GM12878 (cell line): Measurements from ENCODE around the gene CCDC71L. TPM values are rescaled to one million over a fixed set of nuclear protein-coding genes. Genes with fewer than 3 reads are reported as not detected.

Experiments
- ATAC-seq: fragments of 200-7000 bp; cut with Tn5 transposase; 3 replicates; pipeline ENCODE4 v1.9.1; 2020; ENCODE audit warnings: mild to moderate bottlenecking, moderate library complexity
- BruUV-seq: library from RNA; stranded (reverse); fragments of 400-500 nt; replicated peaks from 2 replicates; lab custom pipeline; 2021; lab: Mats Ljungman, UMichigan
- CTCF ChIA-PET: fragments of 300-600 bp; sonication (Branson Sonifier 250); formaldehyde crosslinking; extraction: SDS; loops from one replicate; lab custom pipeline; 2021; ENCODE audit warnings: inconsistent platforms; lab: Yijun Ruan, JAX
- POLR2A ChIA-PET: fragments of 350-600 bp; formaldehyde crosslinking; extraction: SDS; loops from one replicate; lab custom pipeline; 2021; ENCODE audit warnings: inconsistent platforms; lab: Charles Lee
- RAD21 ChIA-PET: fragments of 300-600 bp; sonication (Branson Sonifier 250); formaldehyde crosslinking; loops from one replicate; lab custom pipeline; 2023; ENCODE audit warnings: antibody characterized with exemption; ENCODE audit not compliant: unreplicated experiment; lab: Charles Lee
- SMC1A ChIA-PET: fragments of 300-600 bp; sonication (Branson Sonifier 250); formaldehyde crosslinking; loops from one replicate; lab custom pipeline; 2023; ENCODE audit not compliant: unreplicated experiment, uncharacterized antibody; lab: Charles Lee
- DNase-seq: peaks from one replicate; pipeline ENCODE4 v3.0.0-alpha.2; 2011; ENCODE audit warnings: low read depth, low spot score
- FAIRE-seq: peaks from 3 replicates; lab custom pipeline; 2011; peaks lifted over from hg19 to GRCh38; lab: Jason Lieb, UNC
- H2AFZ ChIP-seq: 2 replicates; pipeline ENCODE4 v1.6.0; 2011; ENCODE audit warnings: low read depth, low read length, control low read depth; ENCODE audit not compliant: control insufficient read depth
- H3K27ac ChIP-seq: 2 replicates; pipeline ENCODE4 v1.5.1; 2011; ENCODE audit warnings: control low read depth; ENCODE audit not compliant: control insufficient read depth, insufficient read depth
- H3K27me3 ChIP-seq, 2 experiments: replicated peaks in 1 of 2; 2 replicates each; pipeline versions ENCODE4 v1.6.0 to v1.6.1; 2011; ENCODE audit warnings: low read length in 1 of 2; ENCODE audit not compliant: control insufficient read depth in 2 of 2, insufficient read depth in 2 of 2
- H3K36me3 ChIP-seq, 2 experiments: 2 replicates each; pipeline ENCODE4 v1.5.1; 2011; ENCODE audit warnings: low read length in 1 of 2; ENCODE audit not compliant: control insufficient read depth in 2 of 2, insufficient read depth in 2 of 2
- H3K4me1 ChIP-seq: 2 replicates; pipeline ENCODE4 v1.6.1; 2011; ENCODE audit warnings: mild to moderate bottlenecking, low read length, moderate library complexity, mixed read lengths; ENCODE audit not compliant: control insufficient read depth, insufficient read depth
- H3K4me2 ChIP-seq: 2 replicates; pipeline ENCODE4 v1.6.0; 2011; ENCODE audit warnings: control low read depth; ENCODE audit not compliant: control insufficient read depth, insufficient read depth
- H3K4me3 ChIP-seq: fragments of 200-600 bp; sonication (generic); 2 replicates; pipeline ENCODE4 v1.5.1; 2016
- H3K79me2 ChIP-seq: 2 replicates; pipeline ENCODE4 v1.6.0; 2011; ENCODE audit warnings: low read length; ENCODE audit not compliant: control insufficient read depth, insufficient read depth
- H3K9ac ChIP-seq: 2 replicates; pipeline ENCODE4 v1.8.0; 2011; ENCODE audit warnings: low read length, control low read depth, mixed read lengths; ENCODE audit not compliant: control insufficient read depth, insufficient read depth
- H3K9me3 ChIP-seq: replicated peaks from 3 replicates; pipeline ENCODE4 v1.5.1; 2011; ENCODE audit warnings: mild to moderate bottlenecking, low read length; ENCODE audit not compliant: control insufficient read depth, insufficient read depth
- H4K20me1 ChIP-seq: 2 replicates; pipeline ENCODE4 v1.6.0; 2011; ENCODE audit not compliant: control insufficient read depth, insufficient read depth
- BHLHE40 ChIP-seq, 2 experiments: fragments of 450-650 bp in 1 of 2; IDR thresholded peaks; 2 replicates each; pipeline ENCODE4 v1.6.1; 2011 to 2017; ENCODE audit warnings: low read depth in 2 of 2, borderline replicate concordance in 1 of 2, improper control_type of control experiment in 1 of 2, low read length in 1 of 2, mild to moderate bottlenecking in 1 of 2
- CEBPB ChIP-seq, 2 experiments: fragments of 150-350 bp in 1 of 2; IDR thresholded peaks; 2 replicates each; pipeline ENCODE4 v1.6.1; 2012 to 2014; ENCODE audit warnings: low read depth in 2 of 2, low read length in 2 of 2, borderline replicate concordance in 1 of 2, inconsistent platforms in 1 of 2
- CHD2 ChIP-seq: IDR thresholded peaks from 2 replicates; pipeline ENCODE4 v1.6.1; 2011; ENCODE audit warnings: low read depth, low read length, improper control_type of control experiment, borderline replicate concordance
- GABPA ChIP-seq: IDR thresholded peaks from 2 replicates; pipeline ENCODE4 v1.6.1; 2014; ENCODE audit warnings: antibody characterized with exemption, low read depth, mild to moderate bottlenecking, inconsistent platforms
- RCOR1 ChIP-seq: conservative IDR thresholded peaks from 2 replicates; pipeline ENCODE4 v1.6.1; 2012; ENCODE audit warnings: low read depth, low read length, improper control_type of control experiment
- SMAD1 ChIP-seq: fragments of 450-650 bp; IDR thresholded peaks from 2 replicates; pipeline ENCODE4 v1.6.1; 2018; ENCODE audit warnings: mild to moderate bottlenecking, low read depth; ENCODE audit not compliant: partially characterized antibody
- TCF12 ChIP-seq: IDR thresholded peaks from 2 replicates; pipeline ENCODE4 v1.6.1; 2011; ENCODE audit warnings: low read depth, mild to moderate bottlenecking, low read length
- WRNIP1 ChIP-seq: IDR thresholded peaks from 2 replicates; pipeline ENCODE4 v1.6.1; 2011; ENCODE audit warnings: low read depth, low read length, improper control_type of control experiment, borderline replicate concordance
- ZNF384 ChIP-seq: IDR thresholded peaks from 2 replicates; pipeline ENCODE4 v1.6.1; 2012; ENCODE audit warnings: low read depth, mild to moderate bottlenecking, low read length, improper control_type of control experiment, borderline replicate concordance
- ZZZ3 ChIP-seq: IDR thresholded peaks from 2 replicates; pipeline ENCODE4 v1.6.1; 2011; ENCODE audit warnings: low read depth; ENCODE audit not compliant: control insufficient read depth, insufficient read length
- WGBS: methylation state at CpG from one replicate; pipeline ENCODE4 v1.1.6; 2016; ENCODE audit warnings: low lambda C conversion rate; ENCODE audit not compliant: insufficient replicate concordance, insufficient coverage; ENCODE audit errors: missing lambda C conversion rate; 5-methylcytosine and 5-hydroxymethylcytosine counted together
- in situ Hi-C: fragments of 300-500 bp; cut with MboI; formaldehyde crosslinking; loops from 9 replicates; pipeline ENCODE4 v1.14.3; 2018; ENCODE audit warnings: mixed read lengths
- intact Hi-C: fragments of 100-400 bp; cut with micrococcal nuclease; formaldehyde crosslinking; loops from one replicate; pipeline ENCODE4 v1.14.2; 2022; ENCODE audit not compliant: unreplicated experiment
- polyA plus RNA-seq, 11 experiments: library from polyadenylated mRNA; depleted of rRNA in 4 of 11; unstranded in 6 of 11; stranded (reverse) in 5 of 11; fragments of >200 nt; fragmentation: Nextera tagmentation in 4 of 11; fragmentation: Illumina TruSeq in 1 of 11; extraction: Ambion mirVana in 4 of 11; extraction: Trizol in 1 of 11; gene quantifications; 1 replicate in 1 of 11; 2 replicates in 10 of 11; pipeline versions ENCODE4 v1.2.1 to v1.2.3, GENCODE V29; 2011 to 2016; ENCODE audit warnings: inconsistent platforms in 2 of 11, missing spikeins in 2 of 11, low read depth in 1 of 11
- total RNA-seq, 4 experiments: library from RNA; depleted of rRNA in 3 of 4; stranded (reverse); fragments of >200 nt in 3 of 4; fragmentation: Illumina TruSeq in 1 of 4; extraction: Trizol in 1 of 4; gene quantifications; 2 replicates each; pipeline versions ENCODE4 v1.2.1 to v1.2.3, GENCODE V29; 2013 to 2021
- TF ChIP-seq, protein P1 (sequence below): fragments of 450-650 bp; IDR thresholded peaks from 2 replicates; pipeline ENCODE4 v1.6.1; 2017; ENCODE audit warnings: low read depth, mild to moderate bottlenecking, moderate library complexity
- TF ChIP-seq, protein P2 (sequence below): IDR thresholded peaks from 2 replicates; pipeline ENCODE4 v1.6.1; 2012; ENCODE audit warnings: low read depth, low read length, improper control_type of control experiment

Gene CCDC71L
- total and polyA plus RNA-seq, 10 of the 15 experiments (the other 5 are each of a cell fraction or from before 2014, with no cell fraction given), result 1.1 to 20.7 (median 3.8) TPM

DNA sequence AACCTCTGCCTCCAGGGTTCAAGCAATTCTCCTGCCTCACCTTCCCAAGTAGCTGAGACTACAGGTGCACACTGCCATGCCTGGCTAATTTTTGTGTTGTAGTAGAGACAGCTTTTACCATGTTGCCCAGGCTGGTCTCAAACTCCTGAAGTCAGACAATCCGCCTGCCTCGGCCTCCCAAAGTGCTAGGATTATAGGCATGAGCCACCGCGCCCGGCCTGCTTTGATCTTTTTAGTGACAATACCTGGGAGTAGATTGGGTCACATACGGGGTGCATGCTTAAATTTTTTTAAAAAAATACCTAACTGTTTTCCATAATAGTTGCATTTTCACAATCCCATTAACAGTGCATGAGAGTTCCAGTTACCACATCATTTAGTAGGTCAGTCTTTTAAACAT lies 47.7 kb downstream of the CCDC71L start:
- Histone ChIP-seq H3K4me3 (no peak overlapping the region), H3K4me1 (no peaks in the 10 kb centered on the region), H4K20me1 (no peaks in the 10 kb centered on the region), H3K79me2 (no peaks in the 10 kb centered on the region), H3K9me3 (no peaks in the 10 kb centered on the region), H3K36me3 (no peaks in the 10 kb centered on the region), H3K4me2 (no peak overlapping the region), H2AFZ (no peak overlapping the region), H3K27ac (no peak overlapping the region), H3K9ac (no peak overlapping the region), H3K27me3 (no peaks in the 10 kb centered on the region)
- in situ Hi-C loops, result no loop called here
- intact Hi-C loops, result no loop called here
- DNase-seq (no peak), FAIRE-seq (no peak), ATAC-seq (no peak)
- BruUV-seq, result no TSS peak
- CTCF ChIA-PET, result no interaction called here
- SMC1A ChIA-PET, result interaction anchor here (0.9 kb wide), 1 partner anchor 9 kb away, joined by 3 read pairs; no protein-coding TSS in a partner anchor
- POLR2A ChIA-PET, result no interaction called here
- WGBS, result 70% methylated on average over 6 of the region's 6 CpGs
- TF ChIP-seq GABPA (no peak), TCF12 (no peak)
- RAD21 ChIA-PET, result interaction anchor here (0.8 kb wide), 1 partner anchor 71 kb away, joined by 5 read pairs; no protein-coding TSS in a partner anchor

DNA sequence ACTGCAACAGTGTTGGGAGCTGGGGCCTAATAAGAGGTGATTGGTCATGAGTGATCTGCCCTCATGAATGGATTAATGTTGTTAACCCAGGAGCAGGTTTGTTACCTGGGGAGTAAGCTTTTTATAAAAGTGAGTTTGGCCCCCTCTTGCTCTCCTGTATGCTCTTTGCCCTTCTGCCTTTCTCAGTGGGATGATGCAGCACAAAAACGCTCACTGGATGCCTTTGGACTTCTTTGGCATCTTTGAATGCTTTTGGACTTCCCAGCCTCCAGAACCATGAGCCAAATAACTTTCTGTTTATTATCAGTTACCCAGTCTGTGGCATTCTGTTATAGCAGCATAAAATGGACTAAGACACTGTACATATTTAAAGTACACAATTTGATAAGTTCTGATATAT lies 48.5 kb downstream of the CCDC71L start:
- H3K27me3 ChIP-seq, result no peaks in the 10 kb centered on the region
- H3K27ac ChIP-seq, result no peak overlapping the region
- H4K20me1 ChIP-seq, result no peaks in the 10 kb centered on the region
- H3K4me3 ChIP-seq, result no peak overlapping the region
- CTCF ChIA-PET, result interaction anchor here (1.3 kb wide), 1 partner anchor 70 kb away, joined by 9 read pairs; no protein-coding TSS in a partner anchor
- no peaks in the 10 kb centered on the region for H3K79me2 ChIP-seq
- no peaks in the 10 kb centered on the region for H3K36me3 ChIP-seq
- no TSS peak for BruUV-seq
- DNase-seq, result no peak
- RAD21 ChIA-PET, result no interaction called here
- H3K4me2 ChIP-seq, result no peak overlapping the region
- WGBS, result 6% methylated on average over 1 of the region's 1 CpG
- POLR2A ChIA-PET, result no interaction called here
- intact Hi-C loops (no loop called here), in situ Hi-C loops (no loop called here)
- ATAC-seq, result no peak
- no peak for FAIRE-seq
- no peaks in the 10 kb centered on the region for H3K4me1 ChIP-seq
- no peak overlapping the region for H3K9ac ChIP-seq
- SMC1A ChIA-PET, result interaction anchor here (1.0 to 2.0 kb wide), 5 partner anchors 10 to 70 kb away, joined by 3 to 7 read pairs (median 3); no protein-coding TSS in a partner anchor
- H3K9me3 ChIP-seq, result no peaks in the 10 kb centered on the region
- no peak overlapping the region for H2AFZ ChIP-seq
- TF ChIP-seq RCOR1 (no peak), ZZZ3 (no peak), BHLHE40 (IDR thresholded peaks at IDR 0.05; ENCODE audit: borderline replicate concordance in 1 of 2, low read depth in 2 of 2, low read length in 1 of 2) (no peak), CEBPB (IDR thresholded peaks at IDR 0.05; ENCODE audit: borderline replicate concordance in 1 of 2, low read depth in 2 of 2, low read length in 2 of 2) (no peak), SMAD1 (no peak), WRNIP1 (no peak), ZNF384 (no peak), CHD2 (no peak)
- TF ChIP-seq, protein P1, sequence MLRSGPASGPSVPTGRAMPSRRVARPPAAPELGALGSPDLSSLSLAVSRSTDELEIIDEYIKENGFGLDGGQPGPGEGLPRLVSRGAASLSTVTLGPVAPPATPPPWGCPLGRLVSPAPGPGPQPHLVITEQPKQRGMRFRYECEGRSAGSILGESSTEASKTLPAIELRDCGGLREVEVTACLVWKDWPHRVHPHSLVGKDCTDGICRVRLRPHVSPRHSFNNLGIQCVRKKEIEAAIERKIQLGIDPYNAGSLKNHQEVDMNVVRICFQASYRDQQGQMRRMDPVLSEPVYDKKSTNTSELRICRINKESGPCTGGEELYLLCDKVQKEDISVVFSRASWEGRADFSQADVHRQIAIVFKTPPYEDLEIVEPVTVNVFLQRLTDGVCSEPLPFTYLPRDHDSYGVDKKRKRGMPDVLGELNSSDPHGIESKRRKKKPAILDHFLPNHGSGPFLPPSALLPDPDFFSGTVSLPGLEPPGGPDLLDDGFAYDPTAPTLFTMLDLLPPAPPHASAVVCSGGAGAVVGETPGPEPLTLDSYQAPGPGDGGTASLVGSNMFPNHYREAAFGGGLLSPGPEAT, result no peak
- TF ChIP-seq, protein P2, sequence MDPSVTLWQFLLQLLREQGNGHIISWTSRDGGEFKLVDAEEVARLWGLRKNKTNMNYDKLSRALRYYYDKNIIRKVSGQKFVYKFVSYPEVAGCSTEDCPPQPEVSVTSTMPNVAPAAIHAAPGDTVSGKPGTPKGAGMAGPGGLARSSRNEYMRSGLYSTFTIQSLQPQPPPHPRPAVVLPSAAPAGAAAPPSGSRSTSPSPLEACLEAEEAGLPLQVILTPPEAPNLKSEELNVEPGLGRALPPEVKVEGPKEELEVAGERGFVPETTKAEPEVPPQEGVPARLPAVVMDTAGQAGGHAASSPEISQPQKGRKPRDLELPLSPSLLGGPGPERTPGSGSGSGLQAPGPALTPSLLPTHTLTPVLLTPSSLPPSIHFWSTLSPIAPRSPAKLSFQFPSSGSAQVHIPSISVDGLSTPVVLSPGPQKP, result no peak
